K562 (cell line): ENCODE data around the gene GJB6. TPM values are rescaled to one million over a fixed set of nuclear protein-coding genes. Genes with fewer than 3 reads are reported as not detected.

Experiments
- ATAC-seq: fragments of 200-7000 bp; cut with Tn5 transposase; 3 replicates; pipeline ENCODE4 v1.9.1; 2020; ENCODE audit warnings: moderate library complexity
- BruUV-seq: library from RNA; stranded (reverse); fragments of 400-500 nt; replicated peaks from 2 replicates; lab custom pipeline; 2021; lab: Mats Ljungman, UMichigan
- CTCF ChIA-PET: fragments of 300-600 bp; formaldehyde crosslinking; extraction: SDS; loops from one replicate; lab custom pipeline; 2021; ENCODE audit warnings: low intra/inter-chr PET ratio; lab: Yijun Ruan, JAX
- POLR2A ChIA-PET: fragments of 300-600, 350-650 bp; sonication (Branson Sonifier 250); formaldehyde crosslinking; extraction: SDS; loops from one replicate; lab custom pipeline; 2021; ENCODE audit warnings: antibody characterized with exemption, inconsistent platforms; lab: Yijun Ruan, JAX
- DNase-seq, 4 experiments: peaks; one replicate each; pipeline versions ENCODE4 v3.0.0 to v3.0.0-alpha.2; 2011 to 2018; ENCODE audit warnings: low spot score in 3 of 4, mixed read lengths in 3 of 4; ENCODE audit errors: extremely low read depth in 1 of 4
- FAIRE-seq: peaks from 2 replicates; lab custom pipeline; 2011; peaks lifted over from hg19 to GRCh38; lab: Jason Lieb, UNC
- H2AFZ ChIP-seq: 2 replicates; pipeline ENCODE4 v1.6.0; 2011; ENCODE audit warnings: low read depth, low read length, control low read depth, inconsistent platforms
- H3K27ac ChIP-seq: fragments of 200-600 bp; 3 replicates; pipeline ENCODE4 v1.8.0; 2011; ENCODE audit warnings: low read depth, mild to moderate bottlenecking, control low read depth, inconsistent platforms, low read length, moderate library complexity, mixed read lengths; ENCODE audit errors: extremely low read depth
- H3K27me3 ChIP-seq, 2 experiments: fragments of 300-600 bp in 1 of 2; 2 replicates in 1 of 2; 3 replicates in 1 of 2; pipeline versions ENCODE4 v1.6.0 to v1.8.0; 2011; ENCODE audit warnings: inconsistent platforms in 2 of 2, low read length in 2 of 2, mild to moderate bottlenecking in 1 of 2, mixed read lengths in 1 of 2, moderate library complexity in 1 of 2; ENCODE audit not compliant: control insufficient read depth in 2 of 2, insufficient read depth in 2 of 2
- H3K36me3 ChIP-seq: fragments of 300-600 bp; 3 replicates; pipeline ENCODE4 v1.8.0; 2011; ENCODE audit warnings: mild to moderate bottlenecking, low read length, inconsistent platforms; ENCODE audit not compliant: control insufficient read depth, insufficient read depth
- H3K4me1 ChIP-seq, 2 experiments: fragments of 200-600 bp in 1 of 2; replicated peaks in 1 of 2; 2 replicates in 1 of 2; 3 replicates in 1 of 2; pipeline versions ENCODE4 v1.5.1 to v1.8.0; 2011; ENCODE audit warnings: inconsistent platforms in 2 of 2, low read length in 2 of 2, mild to moderate bottlenecking in 1 of 2, mixed read lengths in 1 of 2, moderate library complexity in 1 of 2; ENCODE audit not compliant: control insufficient read depth in 2 of 2, insufficient read depth in 2 of 2
- H3K4me2 ChIP-seq: 2 replicates; pipeline ENCODE4 v1.6.1; 2011; ENCODE audit warnings: low read length, control low read depth, inconsistent platforms, mixed read lengths; ENCODE audit not compliant: insufficient read depth
- H3K4me3 ChIP-seq: fragments of 200-600 bp; sonication (generic), shearing (Covaris generic); 2 replicates; pipeline ENCODE4 v1.5.1; 2016; ENCODE audit warnings: control low read depth, inconsistent platforms
- H3K79me2 ChIP-seq: fragments of 200-600 bp; 3 replicates; pipeline ENCODE4 v1.8.0; 2011; ENCODE audit warnings: low read length, inconsistent platforms; ENCODE audit not compliant: control insufficient read depth, insufficient read depth
- H3K9ac ChIP-seq, 2 experiments: 2 replicates each; pipeline versions ENCODE4 v1.6.0 to v1.6.1; 2011; ENCODE audit warnings: low read depth in 2 of 2, low read length in 2 of 2, control low read depth in 1 of 2, inconsistent platforms in 1 of 2, mild to moderate bottlenecking in 1 of 2, mixed read lengths in 1 of 2; ENCODE audit not compliant: insufficient read depth in 1 of 2
- H3K9me1 ChIP-seq: one replicate; pipeline ENCODE4 v1.6.0; 2011; ENCODE audit warnings: inconsistent platforms, mild to moderate bottlenecking, low read length, moderate library complexity; ENCODE audit not compliant: control insufficient read depth, insufficient read depth
- H3K9me3 ChIP-seq: replicated peaks from 2 replicates; pipeline ENCODE4 v1.5.1; 2011; ENCODE audit warnings: low read depth, low read length, inconsistent platforms; ENCODE audit not compliant: control insufficient read depth, insufficient read depth
- H4K20me1 ChIP-seq: replicated peaks from 2 replicates; pipeline ENCODE4 v1.6.1; 2011; ENCODE audit warnings: low read length, inconsistent platforms, mixed read lengths; ENCODE audit not compliant: control insufficient read depth, insufficient read depth
- KDM4B ChIP-seq, 2 experiments: fragments of 450-650 bp in 1 of 2; sonication (generic) in 1 of 2; IDR thresholded peaks; 2 replicates each; pipeline ENCODE4 v1.6.1; 2016 to 2017; ENCODE audit warnings: borderline replicate concordance in 2 of 2, antibody characterized with exemption in 1 of 2, low read depth in 1 of 2, mild to moderate bottlenecking in 1 of 2
- MEF2A ChIP-seq: IDR thresholded peaks from 2 replicates; pipeline ENCODE4 v1.6.1; 2011; ENCODE audit warnings: low read depth, mild to moderate bottlenecking, low read length, moderate library complexity; ENCODE audit not compliant: control insufficient read depth
- NCOA1 ChIP-seq: fragments of 450-650 bp; IDR thresholded peaks from 2 replicates; pipeline ENCODE4 v1.6.1; 2016; ENCODE audit warnings: low read depth
- PCBP1 ChIP-seq: fragments of 200-400 bp; formaldehyde crosslinking; IDR thresholded peaks from 2 replicates; pipeline ENCODE4 v1.6.1; 2018; ENCODE audit warnings: mild to moderate bottlenecking, low read depth, low read length; ENCODE audit not compliant: poor library complexity, severe bottlenecking
- POLR2B ChIP-seq: fragments of 450-650 bp; IDR thresholded peaks from 2 replicates; pipeline ENCODE4 v1.6.1; 2018; ENCODE audit warnings: low read depth; ENCODE audit not compliant: partially characterized antibody
- RAD21 ChIP-seq, 2 experiments: fragments of 250-450 bp in 1 of 2; fragments of 450-650 bp in 1 of 2; sonication (Bioruptor Pico) in 1 of 2; formaldehyde crosslinking in 1 of 2; IDR thresholded peaks in 1 of 2; conservative IDR thresholded peaks in 1 of 2; 2 replicates each; pipeline versions ENCODE4 v1.4.0 to v1.8.0; 2020 to 2022; ENCODE audit warnings: mild to moderate bottlenecking in 2 of 2, moderate library complexity in 1 of 2
- SMAD2 ChIP-seq: fragments of 150-350 bp; IDR thresholded peaks from 2 replicates; pipeline ENCODE4 v1.6.1; 2014; ENCODE audit warnings: low read depth, mild to moderate bottlenecking, low read length
- WGBS: fragments of 100-300 bp; shearing (Covaris generic); methylation state at CpG from one replicate; pipeline ENCODE4 v1.1.6; 2016; ENCODE audit warnings: low coverage, mixed read lengths; ENCODE audit not compliant: insufficient coverage; ENCODE audit errors: missing lambda C conversion rate; 5-methylcytosine and 5-hydroxymethylcytosine counted together
- in situ Hi-C: fragments of 300-500 bp; cut with MboI; formaldehyde crosslinking; loops from 4 replicates; pipeline ENCODE4 v1.15.0; 2018; ENCODE audit warnings: inconsistent platforms, mixed read lengths
- intact Hi-C: fragments of 100-400 bp; cut with micrococcal nuclease; formaldehyde crosslinking; loops from 2 replicates; pipeline ENCODE4 v1.14.2; 2022
- polyA plus RNA-seq, 8 experiments: library from polyadenylated mRNA; depleted of rRNA in 4 of 8; stranded (reverse) in 5 of 8; unstranded in 3 of 8; fragments of >200 nt; fragmentation: Nextera tagmentation in 2 of 8; fragmentation: Illumina TruSeq in 1 of 8; extraction: Ambion mirVana in 2 of 8; extraction: Trizol in 1 of 8; gene quantifications; 2 replicates each; pipeline versions ENCODE4 v1.2.1 to v1.2.3, GENCODE V29; 2011 to 2014; ENCODE audit warnings: inconsistent platforms in 1 of 8, missing spikeins in 1 of 8
- total RNA-seq, 7 experiments: library from RNA; depleted of rRNA in 6 of 7; stranded (reverse); fragments of >200 nt in 6 of 7; fragmentation: Illumina TruSeq in 2 of 7; extraction: Trizol in 2 of 7; gene quantifications; 2 replicates each; pipeline versions ENCODE4 v1.2.1 to v1.2.3, GENCODE V29; 2011 to 2021; ENCODE audit warnings: low replicate concordance in 1 of 7
- TF ChIP-seq, protein P1 (sequence below): fragments of 250-450 bp; sonication (Bioruptor Pico); IDR thresholded peaks from 2 replicates; pipeline ENCODE4 v1.4.0; 2020; ENCODE audit warnings: borderline replicate concordance

The GJB6 gene
- total and polyA plus RNA-seq, 9 of the 15 experiments (the other 6 are each of a cell fraction or from before 2014, with no cell fraction given), result not detected

DNA sequence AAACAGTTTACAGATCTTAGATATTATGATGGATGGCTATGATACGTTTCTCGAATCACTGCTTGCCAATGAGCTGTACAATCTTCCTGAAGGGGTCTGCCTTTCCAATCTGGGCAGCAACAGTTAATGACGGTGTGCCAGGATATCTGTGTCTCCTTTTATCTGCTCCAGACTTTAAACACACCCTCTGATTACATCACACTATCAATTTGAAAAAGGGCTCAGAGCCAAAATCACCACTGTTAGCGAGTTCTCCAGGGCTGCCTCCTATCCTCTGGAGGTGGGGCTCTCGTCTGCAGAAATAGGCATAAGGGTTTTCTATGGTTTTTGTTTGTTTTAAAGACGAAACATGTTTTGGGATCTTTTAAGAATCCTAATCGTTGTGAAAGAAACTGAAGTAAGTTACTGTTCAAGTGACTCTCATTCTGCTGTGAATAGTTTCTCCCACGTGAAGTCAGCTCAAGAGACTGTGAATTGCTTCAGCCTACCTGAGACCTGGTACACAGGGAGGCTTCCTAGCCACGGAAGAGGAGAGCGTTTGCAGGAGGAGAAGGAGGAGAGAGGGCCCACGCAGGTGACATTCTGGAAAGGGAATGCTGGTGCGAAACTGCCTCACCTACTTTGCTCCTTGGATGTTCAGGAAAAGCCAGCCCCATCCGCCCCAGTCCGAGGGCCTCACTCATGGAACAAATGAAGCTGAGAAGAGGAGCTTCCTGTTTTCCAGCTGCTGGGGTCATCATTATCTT is 56.0 kb downstream of the GJB6 start:
- H3K36me3 ChIP-seq, result no peaks in the 10 kb centered on the region
- peaks cover 0 to 5% of the 10 kb centered on the region in 2 experiments; a peak in 2 of 5 replicates for H3K4me1 ChIP-seq
- H3K4me3 ChIP-seq, result no peak overlapping the region
- TF ChIP-seq NCOA1, result no peak
- TF ChIP-seq KDM4B (IDR thresholded peaks at IDR 0.05; ENCODE audit: borderline replicate concordance in 2 of 2, low read depth in 1 of 2), result no peak
- TF ChIP-seq SMAD2, result no peak
- TF ChIP-seq, protein P1, sequence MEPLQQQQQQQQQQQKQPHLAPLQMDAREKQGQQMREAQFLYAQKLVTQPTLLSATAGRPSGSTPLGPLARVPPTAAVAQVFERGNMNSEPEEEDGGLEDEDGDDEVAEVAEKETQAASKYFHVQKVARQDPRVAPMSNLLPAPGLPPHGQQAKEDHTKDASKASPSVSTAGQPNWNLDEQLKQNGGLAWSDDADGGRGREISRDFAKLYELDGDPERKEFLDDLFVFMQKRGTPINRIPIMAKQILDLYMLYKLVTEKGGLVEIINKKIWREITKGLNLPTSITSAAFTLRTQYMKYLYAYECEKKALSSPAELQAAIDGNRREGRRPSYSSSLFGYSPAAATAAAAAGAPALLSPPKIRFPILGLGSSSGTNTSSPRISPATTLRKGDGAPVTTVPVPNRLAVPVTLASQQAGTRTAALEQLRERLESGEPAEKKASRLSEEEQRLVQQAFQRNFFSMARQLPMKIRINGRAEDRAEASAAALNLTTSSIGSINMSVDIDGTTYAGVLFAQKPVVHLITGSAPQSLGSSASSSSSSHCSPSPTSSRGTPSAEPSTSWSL, result no peak
- no peak for TF ChIP-seq POLR2B
- no peak for TF ChIP-seq MEF2A
- TF ChIP-seq PCBP1, result no peak
- no peak for TF ChIP-seq RAD21 (CRISPR knock-in tag; conservative IDR thresholded peaks at IDR 0.05 in 1 of 2, IDR thresholded peaks at IDR 0.05 in 1 of 2)
- ATAC-seq, result no peak
- H3K4me2 ChIP-seq, result no peak overlapping the region
- BruUV-seq, result no TSS peak
- no peak for FAIRE-seq
- H3K9ac ChIP-seq, result no peak overlapping the region
- DNase-seq, result no peak
- H3K9me1 ChIP-seq, result no peaks in the 10 kb centered on the region
- H3K79me2 ChIP-seq, result no peaks in the 10 kb centered on the region
- H3K27me3 ChIP-seq, result peaks cover 10 to 37% of the 10 kb centered on the region in 2 experiments; a peak in 4 of 5 replicates
- WGBS, result 2% methylated on average over 10 of the region's 14 CpGs
- CTCF ChIA-PET, result interaction anchor here (0.7 kb wide), 1 partner anchor 247 kb away, joined by 5 read pairs; no protein-coding TSS in a partner anchor
- H2AFZ ChIP-seq, result no peak overlapping the region
- H4K20me1 ChIP-seq, result no peaks in the 10 kb centered on the region
- H3K27ac ChIP-seq, result no peak overlapping the region
- POLR2A ChIA-PET, result no interaction called here
- intact Hi-C loops (no loop called here), in situ Hi-C loops (no loop called here)
- no peaks in the 10 kb centered on the region for H3K9me3 ChIP-seq
